GM18508 (cell line): ENCODE data around the gene UGGT2.
"Not testable (repeated sequence)": the region's sequence is repeated elsewhere in the genome, so short reads cannot be mapped to it uniquely, and the experiment has no call there.

Source experiments
- ATAC-seq: cut with Tn5 transposase; IDR thresholded peaks from one replicate; pipeline ENCODE4 v1.9.1; 2021; ENCODE audit warnings: moderate number of reproducible peaks; ENCODE audit not compliant: insufficient read depth, unreplicated experiment

Gene UGGT2

GRCh38 chr13:95822303-95822702 lies 230.9 kb downstream of the UGGT2 start:
- no peak for ATAC-seq

- ATAC-seq, result no peak
Observed at GRCh38 chr13:95814495-95814894, 238.7 kb downstream of the UGGT2 start.

- no peak for ATAC-seq
Observed at GRCh38 chr13:95813139-95813538, 240.1 kb downstream of the UGGT2 start.

GRCh38 chr13:95809429-95809828 lies 243.8 kb downstream of the UGGT2 start:
- ATAC-seq, result no peak

- ATAC-seq, result no peak
Observed at GRCh38 chr13:95805921-95806320, 247.3 kb downstream of the UGGT2 start.

GRCh38 chr13:95801825-95802224 lies 251.4 kb downstream of the UGGT2 start:
- ATAC-seq, result no peak

- no peak for ATAC-seq
Observed at GRCh38 chr13:95800436-95800835, 252.8 kb downstream of the UGGT2 start.

GRCh38 chr13:95797016-95797415 lies 256.2 kb downstream of the UGGT2 start:
- no peak for ATAC-seq

- no peak for ATAC-seq
Observed at GRCh38 chr13:95793781-95794180, 259.4 kb downstream of the UGGT2 start.

- ATAC-seq, result no peak
Observed at GRCh38 chr13:95793018-95793555, 260.1 kb downstream of the UGGT2 start.

GRCh38 chr13:95791084-95791722 lies 262.0 kb downstream of the UGGT2 start:
- no peak for ATAC-seq

GRCh38 chr13:95789315-95789714 lies 263.9 kb downstream of the UGGT2 start:
- not testable (repeated sequence) for ATAC-seq

- ATAC-seq, result no peak
Observed at GRCh38 chr13:95788100-95788463, 265.1 kb downstream of the UGGT2 start.

- ATAC-seq, result no peak
Observed at GRCh38 chr13:95787356-95788099, 265.7 kb downstream of the UGGT2 start.

GRCh38 chr13:95784900-95785290 lies 268.3 kb downstream of the UGGT2 start:
- no peak for ATAC-seq

- ATAC-seq, result no peak
Observed at GRCh38 chr13:95784161-95784899, 268.9 kb downstream of the UGGT2 start.

- ATAC-seq, result no peak
Observed at GRCh38 chr13:95783747-95784146, 269.5 kb downstream of the UGGT2 start.

- not testable (repeated sequence) for ATAC-seq
Observed at GRCh38 chr13:95781940-95782339, 271.3 kb downstream of the UGGT2 start.

- no peak for ATAC-seq
Observed at GRCh38 chr13:95781016-95781415, 272.2 kb downstream of the UGGT2 start.

- ATAC-seq, result no peak
Observed at GRCh38 chr13:95779522-95779921, 273.7 kb downstream of the UGGT2 start.

GRCh38 chr13:95771905-95772304 lies 281.3 kb downstream of the UGGT2 start:
- no peak for ATAC-seq
